Naive thymus-derived CD4-positive, alpha-beta T cell (primary cell): ENCODE data around the gene RNPEP. TPM values are rescaled to one million over a fixed set of nuclear protein-coding genes. Genes with fewer than 3 reads are reported as not detected.
A peak's percentile ranks its signal among the peaks of the same experiment; 100 is the strongest.
"Not testable (repeated sequence)": the region's sequence is repeated elsewhere in the genome, so short reads cannot be mapped to it uniquely, and the experiment has no call there.

Experiments used
- ATAC-seq: fragments of 150-1000 bp; cut with Tn5 transposase; 2 replicates; pipeline ENCODE4 v1.10.0; 2021; ENCODE audit warnings: mild to moderate bottlenecking, moderate library complexity
- CTCF ChIA-PET: fragments of 350-600 bp; sonication (Branson Sonifier 250); formaldehyde crosslinking; loops from one replicate; lab custom pipeline; 2021; ENCODE audit warnings: antibody characterized with exemption; lab: Charles Lee
- POLR2A ChIA-PET: fragments of 350-600 bp; sonication (Branson Sonifier 250); formaldehyde crosslinking; loops from one replicate; lab custom pipeline; 2021; ENCODE audit warnings: antibody characterized with exemption, inconsistent platforms; lab: Charles Lee
- DNase-seq, 9 donors: peaks; one replicate each; pipeline versions ENCODE4 v3.0.0 to v3.0.0-alpha.2; 2020 to 2022; ENCODE audit warnings: mixed read lengths in 1 of 9
- H3K27ac ChIP-seq: one replicate; pipeline ENCODE4 v1.7.0; 2013; ENCODE audit warnings: mild to moderate bottlenecking, low read depth, low read length, moderate library complexity
- H3K27me3 ChIP-seq, 2 donors: one replicate each; pipeline ENCODE4 v1.7.0; 2013; ENCODE audit warnings: low read length in 2 of 2, mild to moderate bottlenecking in 2 of 2, moderate library complexity in 2 of 2; ENCODE audit not compliant: control insufficient read depth in 2 of 2, insufficient read depth in 2 of 2
- H3K36me3 ChIP-seq, 3 experiments: 1 replicate in 2 of 3; 2 replicates in 1 of 3; pipeline ENCODE4 v1.7.0; 2013; ENCODE audit warnings: low read length in 3 of 3, mild to moderate bottlenecking in 3 of 3, moderate library complexity in 1 of 3; ENCODE audit not compliant: insufficient read depth in 3 of 3, control insufficient read depth in 2 of 3
- H3K4me1 ChIP-seq, 2 donors: one replicate each; pipeline ENCODE4 v1.7.0; 2013; ENCODE audit warnings: low read length in 2 of 2, mild to moderate bottlenecking in 2 of 2, moderate library complexity in 1 of 2; ENCODE audit not compliant: control insufficient read depth in 2 of 2, insufficient read depth in 2 of 2
- H3K4me3 ChIP-seq: 2 replicates; pipeline ENCODE4 v1.7.0; 2013; ENCODE audit warnings: mild to moderate bottlenecking, low read length
- H3K9me3 ChIP-seq, 3 experiments: 1 replicate in 2 of 3; 2 replicates in 1 of 3; pipeline ENCODE4 v1.7.0; 2013; ENCODE audit warnings: low read length in 3 of 3; ENCODE audit not compliant: control insufficient read depth in 2 of 3
- H3K27ac Mint-ChIP-seq, 9 donors: one replicate each; pipeline ENCODE4 v1.8.0; 2020 to 2022; ENCODE audit warnings: mixed read lengths in 9 of 9, mild to moderate bottlenecking in 8 of 9, moderate library complexity in 5 of 9, inconsistent platforms in 2 of 9
- H3K27me3 Mint-ChIP-seq, 5 donors: one replicate each; pipeline ENCODE4 v1.8.0; 2021 to 2022; ENCODE audit warnings: mixed read lengths in 5 of 5, mild to moderate bottlenecking in 1 of 5
- H3K36me3 Mint-ChIP-seq, 5 donors: one replicate each; pipeline ENCODE4 v1.8.0; 2020 to 2022; ENCODE audit warnings: mixed read lengths in 5 of 5, mild to moderate bottlenecking in 3 of 5, inconsistent platforms in 1 of 5
- H3K4me1 Mint-ChIP-seq, 7 donors: one replicate each; pipeline ENCODE4 v1.8.0; 2020 to 2022; ENCODE audit warnings: mixed read lengths in 7 of 7, mild to moderate bottlenecking in 3 of 7, inconsistent platforms in 1 of 7
- H3K4me3 Mint-ChIP-seq, 10 donors: one replicate each; pipeline ENCODE4 v1.8.0; 2020 to 2022; ENCODE audit warnings: mild to moderate bottlenecking in 10 of 10, mixed read lengths in 10 of 10, moderate library complexity in 6 of 10, inconsistent platforms in 2 of 10
- H3K9me3 Mint-ChIP-seq, 11 donors: one replicate each; pipeline ENCODE4 v1.8.0; 2020 to 2022; ENCODE audit warnings: mixed read lengths in 11 of 11, mild to moderate bottlenecking in 4 of 11, inconsistent platforms in 1 of 11, moderate library complexity in 1 of 11
- intact Hi-C, 2 donors: fragments of 100-400 bp; cut with micrococcal nuclease; formaldehyde crosslinking; loops; one replicate each; pipeline ENCODE4 v1.15.1; 2023
- polyA plus RNA-seq, 2 donors: library from polyadenylated mRNA; unstranded; fragments of 300-500 nt; fragmentation: Illumina TruSeq; gene quantifications; one replicate each; pipeline ENCODE4 v1.2.3, GENCODE V29; 2021
- total RNA-seq, 6 experiments: library from RNA in 5 of 6; stranded (reverse) in 5 of 6; gene quantifications; 1 replicate in 5 of 6; 2 replicates in 1 of 6; pipeline ENCODE4 v1.2.3 and lab custom pipeline; 2021 to 2026

Gene RNPEP
- total and polyA plus RNA-seq, 7 experiments from 2014 or later, result 19.4 to 43.4 (median 26.8) TPM

GRCh38 chr1:202018468-202019234 lies 36.2 kb downstream of the RNPEP start:
- Mint-ChIP-seq H3K27me3 (peaks cover 6 to 13% (median 11%) of the 10 kb centered on the region in 5 donors), H3K36me3 (peaks cover 0 to 3% (median 0%) of the 10 kb centered on the region in 5 donors), H3K4me3 (no peak overlapping the region), H3K9me3 (peaks cover 0 to 2% (median 0%) of the 10 kb centered on the region in 11 donors), H3K27ac (peak overlapping the region in 1 of 9 donors; percentile 36), H3K4me1 (no peaks in the 10 kb centered on the region)
- intact Hi-C loops, result no loop called here
- no peaks in the 10 kb centered on the region for H3K36me3 ChIP-seq
- ChIA-PET POLR2A (no interaction called here), CTCF (no interaction called here)
- H3K4me1 ChIP-seq, result no peaks in the 10 kb centered on the region
- H3K9me3 ChIP-seq, result no peaks in the 10 kb centered on the region
- H3K4me3 ChIP-seq, result no peak overlapping the region
- H3K27me3 ChIP-seq, result no peaks in the 10 kb centered on the region
- DNase-seq (no peak), ATAC-seq (peak; percentile 68)
- H3K27ac ChIP-seq, result no peak overlapping the region

GRCh38 chr1:202019235-202019558 lies 36.7 kb downstream of the RNPEP start:
- H3K9me3 ChIP-seq, H3K4me1 ChIP-seq, H3K4me3 ChIP-seq, DNase-seq, ATAC-seq, H3K27ac ChIP-seq, CTCF ChIA-PET, H3K4me3 Mint-ChIP-seq, intact Hi-C loops, H3K9me3 Mint-ChIP-seq, H3K27me3 ChIP-seq, H3K4me1 Mint-ChIP-seq, H3K36me3 Mint-ChIP-seq, H3K36me3 ChIP-seq, POLR2A ChIA-PET: not testable (repeated sequence)
- Mint-ChIP-seq H3K27ac (peak overlapping the region in 1 of 9 donors; percentile 36), H3K27me3 (peaks cover 6 to 13% (median 11%) of the 10 kb centered on the region in 5 donors)

GRCh38 chr1:202023001-202023433 lies 40.6 kb downstream of the RNPEP start:
- CTCF ChIA-PET, result interaction anchor here (0.6 kb wide), 1 partner anchor 56 kb away, joined by 4 read pairs; no protein-coding TSS in a partner anchor

GRCh38 chr1:202029171-202029665 lies 46.8 kb downstream of the RNPEP start:
- POLR2A ChIA-PET, result no interaction called here
- Mint-ChIP-seq H3K36me3 (no peaks in the 10 kb centered on the region), H3K27ac (no peak overlapping the region), H3K9me3 (peaks cover 0 to 2% (median 0%) of the 10 kb centered on the region in 11 donors), H3K4me3 (no peak overlapping the region), H3K27me3 (peaks cover 0 to 5% (median 3%) of the 10 kb centered on the region in 5 donors), H3K4me1 (no peaks in the 10 kb centered on the region)
- ATAC-seq, result no peak
- DNase-seq, result no peak
- H3K9me3 ChIP-seq, result no peaks in the 10 kb centered on the region
- no peaks in the 10 kb centered on the region for H3K36me3 ChIP-seq
- H3K27ac ChIP-seq, result no peak overlapping the region
- CTCF ChIA-PET, result no interaction called here
- no peaks in the 10 kb centered on the region for H3K27me3 ChIP-seq
- H3K4me3 ChIP-seq, result no peak overlapping the region
- intact Hi-C loops, result no loop called here
- H3K4me1 ChIP-seq, result no peaks in the 10 kb centered on the region

More at GRCh38 chr1:202023001-202023433, 40.6 kb downstream of the RNPEP start:
- POLR2A ChIA-PET, result no interaction called here
- H3K36me3 ChIP-seq, result no peaks in the 10 kb centered on the region
- no peaks in the 10 kb centered on the region for H3K27me3 ChIP-seq
- H3K4me1 ChIP-seq, result no peaks in the 10 kb centered on the region
- no peak overlapping the region for H3K27ac ChIP-seq
- H3K4me3 Mint-ChIP-seq, result no peak overlapping the region
- no peaks in the 10 kb centered on the region for H3K9me3 ChIP-seq
- H3K4me3 ChIP-seq, result no peak overlapping the region
- H3K36me3 Mint-ChIP-seq, result no peaks in the 10 kb centered on the region
- H3K4me1 Mint-ChIP-seq, result no peaks in the 10 kb centered on the region
- no peaks in the 10 kb centered on the region for H3K9me3 Mint-ChIP-seq
- intact Hi-C loops, result no loop called here
- ATAC-seq (no peak), DNase-seq (no peak)
- H3K27ac Mint-ChIP-seq, result peak overlapping the region in 1 of 9 donors; percentile 21
- H3K27me3 Mint-ChIP-seq, result peaks cover 6 to 11% (median 8%) of the 10 kb centered on the region in 5 donors

- H3K27me3 ChIP-seq, result no peaks in the 10 kb centered on the region
- no peaks in the 10 kb centered on the region for H3K36me3 Mint-ChIP-seq
These were observed 47.3 kb downstream of the RNPEP start for GRCh38 chr1:202029727-202030126.

GRCh38 chr1:202031796-202032195 lies 49.3 kb downstream of the RNPEP start:
- intact Hi-C loops, result no loop called here
- H3K4me3 Mint-ChIP-seq, result no peak overlapping the region
- no peak for DNase-seq
- H3K27me3 Mint-ChIP-seq, result peaks cover 0 to 5% (median under 1%) of the 10 kb centered on the region in 5 donors
- Histone ChIP-seq H3K27ac (no peak overlapping the region), H3K4me1 (no peaks in the 10 kb centered on the region), H3K9me3 (no peaks in the 10 kb centered on the region), H3K27me3 (no peaks in the 10 kb centered on the region), H3K36me3 (no peaks in the 10 kb centered on the region), H3K4me3 (no peak overlapping the region)
- H3K9me3 Mint-ChIP-seq, result peaks cover 0 to 2% (median 0%) of the 10 kb centered on the region in 11 donors
- POLR2A ChIA-PET, result no interaction called here
- ATAC-seq, result no peak
- no peaks in the 10 kb centered on the region for H3K36me3 Mint-ChIP-seq
- CTCF ChIA-PET, result no interaction called here
- no peak overlapping the region for H3K27ac Mint-ChIP-seq
- no peaks in the 10 kb centered on the region for H3K4me1 Mint-ChIP-seq

More at GRCh38 chr1:202029727-202030126, 47.3 kb downstream of the RNPEP start:
- POLR2A ChIA-PET, result no interaction called here
- Histone ChIP-seq H3K4me1 (no peaks in the 10 kb centered on the region), H3K4me3 (no peak overlapping the region), H3K36me3 (no peaks in the 10 kb centered on the region), H3K27ac (no peak overlapping the region), H3K9me3 (no peaks in the 10 kb centered on the region)
- DNase-seq (no peak), ATAC-seq (no peak)
- intact Hi-C loops, result no loop called here
- Mint-ChIP-seq H3K4me1 (no peaks in the 10 kb centered on the region), H3K27me3 (peaks cover 0 to 5% (median 3%) of the 10 kb centered on the region in 5 donors), H3K4me3 (no peak overlapping the region), H3K27ac (no peak overlapping the region), H3K9me3 (peaks cover 0 to 2% (median 0%) of the 10 kb centered on the region in 11 donors)
- CTCF ChIA-PET, result no interaction called here
